ENCODE data around the gene WDR82.

Gene WDR82

GRCh38 chr3:52292247-52293065 lies 14.0 kb upstream of the WDR82 start:
- no peak overlapping the region for H3K4me3 ChIP-seq (ENCODE audit: low read depth, low read length)

GRCh38 chr3:52291508-52292181 lies 13.2 kb upstream of the WDR82 start:
- peak; percentile 50 for TF ChIP-seq CTCF (IDR thresholded peaks at IDR 0.05; ENCODE audit: borderline replicate concordance, insufficient read depth, low read depth, low read length)
- no peak overlapping the region for H3K4me3 ChIP-seq (ENCODE audit: low read depth, low read length)

More at GRCh38 chr3:52292247-52293065, 14.0 kb upstream of the WDR82 start:
- TF ChIP-seq CTCF (IDR thresholded peaks at IDR 0.05; ENCODE audit: borderline replicate concordance, insufficient read depth, low read depth, low read length), result no peak

- H3K4me3 ChIP-seq (ENCODE audit: low read depth, low read length), result no peak overlapping the region
- TF ChIP-seq CTCF (IDR thresholded peaks at IDR 0.05; ENCODE audit: borderline replicate concordance, insufficient read depth, low read depth, low read length), result no peak
These were observed 12.4 kb upstream of the WDR82 start for GRCh38 chr3:52290596-52291507.

GRCh38 chr3:52289747-52290595 lies 11.5 kb upstream of the WDR82 start:
- no peak overlapping the region for H3K4me3 ChIP-seq (ENCODE audit: low read depth, low read length)
- peak; percentile 25; the same call in 1 of the 2 replicates for TF ChIP-seq CTCF (IDR thresholded peaks at IDR 0.05; ENCODE audit: borderline replicate concordance, insufficient read depth, low read depth, low read length)

GRCh38 chr3:52289338-52289746 lies 10.9 kb upstream of the WDR82 start:
- H3K4me3 ChIP-seq (ENCODE audit: low read depth, low read length), result no peak overlapping the region
- TF ChIP-seq CTCF (IDR thresholded peaks at IDR 0.05; ENCODE audit: borderline replicate concordance, insufficient read depth, low read depth, low read length), result no peak

GRCh38 chr3:52288674-52289073 lies 10.2 kb upstream of the WDR82 start:
- TF ChIP-seq CTCF (IDR thresholded peaks at IDR 0.05; ENCODE audit: borderline replicate concordance, insufficient read depth, low read depth, low read length), result no peak
- H3K4me3 ChIP-seq (ENCODE audit: low read depth, low read length), result peak overlapping the region; percentile 88

All from GM12875 (cell line).